GM19372 (cell line): Measurements from ENCODE around the gene TIGD7.
A peak's percentile ranks its signal among the peaks of the same experiment; 100 is the strongest.

Experiments used
- ATAC-seq: cut with Tn5 transposase; IDR thresholded peaks from one replicate; pipeline ENCODE4 v1.9.1; 2021; ENCODE audit warnings: mild to moderate bottlenecking, low read depth, moderate library complexity; ENCODE audit not compliant: unreplicated experiment

TIGD7 gene

GRCh38 chr16:3305109-3306068, at the start of gene TIGD7, which contains the start of gene ZNF75A:
Gene TIGD7 (minus strand): TSS chr16:3305430. CDS start chr16:3300614, 4,816 bp downstream.
Gene ZNF75A (plus strand): TSS chr16:3305497. CDS start chr16:3308429, 2,932 bp downstream.
- ATAC-seq = peak; percentile 91

GRCh38 chr16:3349175-3349574, 43.9 kb upstream of the TIGD7 start:
- ATAC-seq = no peak

GRCh38 chr16:3348547-3349167, 43.4 kb upstream of the TIGD7 start:
- ATAC-seq = no peak

- no peak for ATAC-seq
Observed at GRCh38 chr16:3347586-3347985, 42.4 kb upstream of the TIGD7 start.

GRCh38 chr16:3346041-3346440, 40.8 kb upstream of the TIGD7 start:
- ATAC-seq = no peak

- no peak for ATAC-seq
Observed at GRCh38 chr16:3328643-3329042, 23.4 kb upstream of the TIGD7 start.

GRCh38 chr16:3328104-3328503, 22.9 kb upstream of the TIGD7 start:
- no peak for ATAC-seq

- ATAC-seq = no peak
Observed at GRCh38 chr16:3327514-3327913, 22.3 kb upstream of the TIGD7 start.

GRCh38 chr16:3321816-3322215, 16.6 kb upstream of the TIGD7 start:
- no peak for ATAC-seq

- no peak for ATAC-seq
Observed at GRCh38 chr16:3317315-3317999, 12.2 kb upstream of the TIGD7 start.

GRCh38 chr16:3311496-3311895, 6.3 kb upstream of the TIGD7 start:
- no peak for ATAC-seq

GRCh38 chr16:3306078-3306477, 848 bp upstream of the TIGD7 start:
- no peak for ATAC-seq

GRCh38 chr16:3304370-3304769, 860 bp downstream of the TIGD7 start:
- ATAC-seq = no peak

GRCh38 chr16:3295783-3296182, 9.4 kb downstream of the TIGD7 start:
- ATAC-seq = no peak

GRCh38 chr16:3295209-3295608, 10.0 kb downstream of the TIGD7 start:
- ATAC-seq = no peak

- ATAC-seq = no peak
Observed at GRCh38 chr16:3292604-3293003, 12.6 kb downstream of the TIGD7 start.

GRCh38 chr16:3289998-3290673, 15.1 kb downstream of the TIGD7 start:
- ATAC-seq = no peak

GRCh38 chr16:3285131-3285530, 20.1 kb downstream of the TIGD7 start:
- ATAC-seq = no peak

- ATAC-seq = no peak
Observed at GRCh38 chr16:3283543-3284447, 21.4 kb downstream of the TIGD7 start.
